GM12878 (cell line): ENCODE measurements around the gene PRRC2C. TPM values are rescaled to one million over a fixed set of nuclear protein-coding genes. Genes with fewer than 3 reads are reported as not detected.

Experiments used
- ATAC-seq: fragments of 200-7000 bp; cut with Tn5 transposase; 3 replicates; pipeline ENCODE4 v1.9.1; 2020; ENCODE audit warnings: mild to moderate bottlenecking, moderate library complexity
- BruUV-seq: library from RNA; stranded (reverse); fragments of 400-500 nt; replicated peaks from 2 replicates; lab custom pipeline; 2021; lab: Mats Ljungman, UMichigan
- CTCF ChIA-PET: fragments of 300-600 bp; sonication (Branson Sonifier 250); formaldehyde crosslinking; extraction: SDS; loops from one replicate; lab custom pipeline; 2021; ENCODE audit warnings: inconsistent platforms; lab: Yijun Ruan, JAX
- POLR2A ChIA-PET: fragments of 350-600 bp; formaldehyde crosslinking; extraction: SDS; loops from one replicate; lab custom pipeline; 2021; ENCODE audit warnings: inconsistent platforms; lab: Charles Lee
- RAD21 ChIA-PET: fragments of 300-600 bp; sonication (Branson Sonifier 250); formaldehyde crosslinking; loops from one replicate; lab custom pipeline; 2023; ENCODE audit warnings: antibody characterized with exemption; ENCODE audit not compliant: unreplicated experiment; lab: Charles Lee
- SMC1A ChIA-PET: fragments of 300-600 bp; sonication (Branson Sonifier 250); formaldehyde crosslinking; loops from one replicate; lab custom pipeline; 2023; ENCODE audit not compliant: unreplicated experiment, uncharacterized antibody; lab: Charles Lee
- DNase-seq: peaks from one replicate; pipeline ENCODE4 v3.0.0-alpha.2; 2011; ENCODE audit warnings: low read depth, low spot score
- FAIRE-seq: peaks from 3 replicates; lab custom pipeline; 2011; peaks lifted over from hg19 to GRCh38; lab: Jason Lieb, UNC
- H2AFZ ChIP-seq: 2 replicates; pipeline ENCODE4 v1.6.0; 2011; ENCODE audit warnings: low read depth, low read length, control low read depth; ENCODE audit not compliant: control insufficient read depth
- H3K27ac ChIP-seq: 2 replicates; pipeline ENCODE4 v1.5.1; 2011; ENCODE audit warnings: control low read depth; ENCODE audit not compliant: control insufficient read depth, insufficient read depth
- H3K27me3 ChIP-seq, 2 experiments: replicated peaks in 1 of 2; 2 replicates each; pipeline versions ENCODE4 v1.6.0 to v1.6.1; 2011; ENCODE audit warnings: low read length in 1 of 2; ENCODE audit not compliant: control insufficient read depth in 2 of 2, insufficient read depth in 2 of 2
- H3K36me3 ChIP-seq, 2 experiments: 2 replicates each; pipeline ENCODE4 v1.5.1; 2011; ENCODE audit warnings: low read length in 1 of 2; ENCODE audit not compliant: control insufficient read depth in 2 of 2, insufficient read depth in 2 of 2
- H3K4me1 ChIP-seq: 2 replicates; pipeline ENCODE4 v1.6.1; 2011; ENCODE audit warnings: mild to moderate bottlenecking, low read length, moderate library complexity, mixed read lengths; ENCODE audit not compliant: control insufficient read depth, insufficient read depth
- H3K4me2 ChIP-seq: 2 replicates; pipeline ENCODE4 v1.6.0; 2011; ENCODE audit warnings: control low read depth; ENCODE audit not compliant: control insufficient read depth, insufficient read depth
- H3K4me3 ChIP-seq: fragments of 200-600 bp; sonication (generic); 2 replicates; pipeline ENCODE4 v1.5.1; 2016
- H3K79me2 ChIP-seq: 2 replicates; pipeline ENCODE4 v1.6.0; 2011; ENCODE audit warnings: low read length; ENCODE audit not compliant: control insufficient read depth, insufficient read depth
- H3K9ac ChIP-seq: 2 replicates; pipeline ENCODE4 v1.8.0; 2011; ENCODE audit warnings: low read length, control low read depth, mixed read lengths; ENCODE audit not compliant: control insufficient read depth, insufficient read depth
- H3K9me3 ChIP-seq: replicated peaks from 3 replicates; pipeline ENCODE4 v1.5.1; 2011; ENCODE audit warnings: mild to moderate bottlenecking, low read length; ENCODE audit not compliant: control insufficient read depth, insufficient read depth
- H4K20me1 ChIP-seq: 2 replicates; pipeline ENCODE4 v1.6.0; 2011; ENCODE audit not compliant: control insufficient read depth, insufficient read depth
- BHLHE40 ChIP-seq, 2 experiments: fragments of 450-650 bp in 1 of 2; IDR thresholded peaks; 2 replicates each; pipeline ENCODE4 v1.6.1; 2011 to 2017; ENCODE audit warnings: low read depth in 2 of 2, borderline replicate concordance in 1 of 2, improper control_type of control experiment in 1 of 2, low read length in 1 of 2, mild to moderate bottlenecking in 1 of 2
- CHD1 ChIP-seq: IDR thresholded peaks from 2 replicates; pipeline ENCODE4 v1.6.1; 2012; ENCODE audit warnings: low read depth, low read length, improper control_type of control experiment
- HDAC2 ChIP-seq: fragments of 200-600 bp; sonication (generic); IDR thresholded peaks from 2 replicates; pipeline ENCODE4 v1.6.1; 2017
- PRDM15 ChIP-seq: fragments of 450-650 bp; formaldehyde crosslinking; IDR thresholded peaks from 2 replicates; pipeline ENCODE4 v1.4.0; 2020; ENCODE audit warnings: mild to moderate bottlenecking, moderate library complexity
- SIX5 ChIP-seq: IDR thresholded peaks from 2 replicates; pipeline ENCODE4 v1.6.1; 2011; ENCODE audit warnings: mild to moderate bottlenecking, low read depth, low read length, moderate library complexity; ENCODE audit not compliant: severe bottlenecking
- WRNIP1 ChIP-seq: IDR thresholded peaks from 2 replicates; pipeline ENCODE4 v1.6.1; 2011; ENCODE audit warnings: low read depth, low read length, improper control_type of control experiment, borderline replicate concordance
- ZNF207 ChIP-seq: fragments of 450-650 bp; IDR thresholded peaks from 2 replicates; pipeline ENCODE4 v1.6.1; 2014; ENCODE audit warnings: antibody characterized with exemption, mild to moderate bottlenecking, borderline replicate concordance
- WGBS: methylation state at CpG from one replicate; pipeline ENCODE4 v1.1.6; 2016; ENCODE audit warnings: low lambda C conversion rate; ENCODE audit not compliant: insufficient replicate concordance, insufficient coverage; ENCODE audit errors: missing lambda C conversion rate; 5-methylcytosine and 5-hydroxymethylcytosine counted together
- in situ Hi-C: fragments of 300-500 bp; cut with MboI; formaldehyde crosslinking; loops from 9 replicates; pipeline ENCODE4 v1.14.3; 2018; ENCODE audit warnings: mixed read lengths
- intact Hi-C: fragments of 100-400 bp; cut with micrococcal nuclease; formaldehyde crosslinking; loops from one replicate; pipeline ENCODE4 v1.14.2; 2022; ENCODE audit not compliant: unreplicated experiment
- polyA plus RNA-seq, 11 experiments: library from polyadenylated mRNA; depleted of rRNA in 4 of 11; unstranded in 6 of 11; stranded (reverse) in 5 of 11; fragments of >200 nt; fragmentation: Nextera tagmentation in 4 of 11; fragmentation: Illumina TruSeq in 1 of 11; extraction: Ambion mirVana in 4 of 11; extraction: Trizol in 1 of 11; gene quantifications; 1 replicate in 1 of 11; 2 replicates in 10 of 11; pipeline versions ENCODE4 v1.2.1 to v1.2.3, GENCODE V29; 2011 to 2016; ENCODE audit warnings: inconsistent platforms in 2 of 11, missing spikeins in 2 of 11, low read depth in 1 of 11
- total RNA-seq, 4 experiments: library from RNA; depleted of rRNA in 3 of 4; stranded (reverse); fragments of >200 nt in 3 of 4; fragmentation: Illumina TruSeq in 1 of 4; extraction: Trizol in 1 of 4; gene quantifications; 2 replicates each; pipeline versions ENCODE4 v1.2.1 to v1.2.3, GENCODE V29; 2013 to 2021
- TF ChIP-seq, protein P1 (sequence below): IDR thresholded peaks from 2 replicates; pipeline ENCODE4 v1.6.1; 2011; ENCODE audit warnings: borderline replicate concordance, low read depth, mild to moderate bottlenecking, moderate library complexity, mixed read lengths, low read length; ENCODE audit not compliant: insufficient read depth; ENCODE audit errors: extremely low read length

PRRC2C gene
- total and polyA plus RNA-seq, 10 of the 15 experiments (the other 5 are each of a cell fraction or from before 2014, with no cell fraction given): 53.4 to 182 (median 91.8) TPM

DNA sequence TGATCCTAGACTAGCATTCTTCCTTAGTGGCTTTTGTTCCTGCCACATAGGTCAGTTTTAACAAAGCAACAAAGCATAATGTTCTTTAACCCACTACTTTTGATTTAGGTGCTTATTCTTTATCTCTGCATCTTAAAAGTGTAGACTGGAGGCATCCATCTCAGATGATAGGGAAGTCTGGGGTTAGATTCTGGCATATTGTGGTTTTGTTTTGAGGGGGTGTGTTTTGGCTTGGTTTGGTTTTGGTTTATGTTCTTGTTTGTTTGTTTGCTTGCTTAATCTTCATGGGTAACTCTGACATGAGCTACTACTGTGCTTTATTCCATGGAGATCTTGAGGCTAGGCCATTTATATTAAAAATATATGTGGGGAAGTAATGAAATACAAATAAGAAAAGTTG lies 96.4 kb downstream of the PRRC2C start (continued):
- no peak for TF ChIP-seq PRDM15
- TF ChIP-seq, all 136 proteins: peak for 0

DNA sequence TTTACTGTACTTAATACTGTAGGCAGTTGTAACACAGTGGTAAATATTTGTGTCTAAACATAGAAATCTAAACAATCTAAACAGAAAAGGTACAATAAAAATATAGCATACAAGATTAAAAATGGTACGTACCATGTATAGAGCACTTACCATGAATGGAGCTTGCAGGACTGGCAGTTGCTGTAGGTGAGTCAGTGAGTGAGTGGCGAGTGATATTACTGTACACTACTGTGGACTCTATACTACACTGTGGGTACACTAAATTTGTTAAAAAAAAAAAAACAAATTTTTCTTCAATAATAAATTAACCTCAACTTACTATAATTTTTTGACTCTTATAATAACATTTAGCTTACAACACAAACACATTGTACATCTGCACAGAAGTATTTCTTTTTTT lies 97.3 kb downstream of the PRRC2C start:
- no peak overlapping the region for H3K27ac ChIP-seq
- ChIA-PET SMC1A (interaction anchor here (0.7 to 1.9 kb wide), 9 partner anchors 10 to 98 kb away, joined by 3 to 7 read pairs (median 4); no protein-coding TSS in a partner anchor), CTCF (interaction anchor here (1.0 to 2.5 kb wide), 4 partner anchors 10 to 97 kb away, joined by 3 to 20 read pairs (median 6); partner anchors contain the start of gene PRRC2C), POLR2A (no interaction called here), RAD21 (interaction anchor here (0.9 to 2.4 kb wide), 4 partner anchors 12 to 97 kb away, joined by 3 to 12 read pairs (median 3); partner anchors contain the start of gene PRRC2C)
- ATAC-seq (0 out of 3 replicates have a peak, but pooled peaks have one; percentile 18), DNase-seq (no peak), FAIRE-seq (no peak)
- TF ChIP-seq HDAC2 (no peak), ZNF207 (no peak), CHD1 (no peak), SIX5 (no peak), WRNIP1 (no peak), BHLHE40 (IDR thresholded peaks at IDR 0.05; ENCODE audit: borderline replicate concordance in 1 of 2, low read depth in 2 of 2, low read length in 1 of 2) (no peak)
- TF ChIP-seq, protein P1, sequence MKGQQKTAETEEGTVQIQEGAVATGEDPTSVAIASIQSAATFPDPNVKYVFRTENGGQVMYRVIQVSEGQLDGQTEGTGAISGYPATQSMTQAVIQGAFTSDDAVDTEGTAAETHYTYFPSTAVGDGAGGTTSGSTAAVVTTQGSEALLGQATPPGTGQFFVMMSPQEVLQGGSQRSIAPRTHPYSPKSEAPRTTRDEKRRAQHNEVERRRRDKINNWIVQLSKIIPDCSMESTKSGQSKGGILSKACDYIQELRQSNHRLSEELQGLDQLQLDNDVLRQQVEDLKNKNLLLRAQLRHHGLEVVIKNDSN: no peak
- H3K9me3 ChIP-seq: no peaks in the 10 kb centered on the region
- intact Hi-C loops (loop anchor here (5.0 kb wide), 1 partner anchor 45 kb away; no protein-coding TSS in a partner anchor), in situ Hi-C loops (no loop called here)
- H3K36me3 ChIP-seq: peaks cover 18 to 30% of the 10 kb centered on the region in 2 experiments
- WGBS: 94% methylated on average over 2 of the region's 2 CpGs
- H3K79me2 ChIP-seq: no peaks in the 10 kb centered on the region
- H3K4me3 ChIP-seq: no peak overlapping the region
- no peaks in the 10 kb centered on the region for H3K4me1 ChIP-seq
- no peak overlapping the region for H3K4me2 ChIP-seq
- H2AFZ ChIP-seq: no peak overlapping the region
- no peaks in the 10 kb centered on the region for H4K20me1 ChIP-seq
- BruUV-seq: no TSS peak
- no peak overlapping the region for H3K9ac ChIP-seq
- no peaks in the 10 kb centered on the region for H3K27me3 ChIP-seq
